ENCODE data around the gene DPH7. TPM values are rescaled to one million over a fixed set of nuclear protein-coding genes. Genes with fewer than 3 reads are reported as not detected.

The DPH7 gene
- total and polyA plus RNA-seq, 2 experiments from 2014 or later: 26.7 to 27.0 TPM

DNA sequence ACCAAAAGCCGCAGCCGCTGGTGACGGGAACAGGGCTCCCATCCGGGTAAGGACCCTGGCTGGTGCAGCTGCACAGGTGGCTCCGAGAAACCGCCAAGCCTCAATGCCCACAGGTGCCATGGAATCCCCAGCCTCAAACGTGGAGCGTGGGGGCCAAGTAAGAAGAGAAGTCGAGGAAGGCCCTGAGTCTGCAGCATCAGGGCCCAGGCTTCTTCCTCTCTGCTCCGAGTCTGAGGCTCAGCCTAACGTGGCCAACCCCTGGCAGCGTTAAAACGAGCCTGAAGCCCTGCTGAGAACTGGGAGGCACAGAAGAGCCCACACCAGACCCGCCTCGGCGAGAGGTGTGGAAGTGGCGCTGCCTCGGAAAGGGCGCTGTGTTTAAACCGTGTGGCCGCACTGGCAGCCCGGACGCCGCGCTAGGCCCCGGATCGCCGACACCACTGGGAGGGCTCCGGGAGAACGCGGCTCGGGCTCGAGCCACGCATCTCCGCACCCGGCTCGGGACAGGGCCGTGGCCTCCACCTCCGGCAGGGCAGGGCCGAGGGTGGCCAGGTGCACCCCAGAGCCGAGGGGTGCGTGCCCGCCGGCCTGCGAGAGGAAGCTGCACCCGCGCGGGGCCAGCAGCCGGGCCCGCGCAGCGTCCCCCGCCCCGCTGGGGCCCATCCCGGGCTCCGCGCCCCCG is 10.9 kb upstream of the DPH7 start:
- Histone ChIP-seq H3K9me3 (ENCODE audit: low read depth) (no peaks in the 10 kb centered on the region), H3K4me2 (ENCODE audit: unreplicated experiment) (peak overlapping the region; percentile 84), H3K4me1 (ENCODE audit: insufficient read depth) (peaks cover 7% of the 10 kb centered on the region; the same call in 1 of the 2 replicates), H3K79me2 (ENCODE audit: insufficient read depth) (peaks cover 50% of the 10 kb centered on the region), H3K9me2 (ENCODE audit: insufficient read depth) (no peaks in the 10 kb centered on the region), H4K20me1 (ENCODE audit: insufficient read depth) (no peaks in the 10 kb centered on the region), H2AFZ (no peak overlapping the region), H3K27ac (no peak overlapping the region), H3F3A (ENCODE audit: insufficient read depth) (no peaks in the 10 kb centered on the region), H3K9ac (peak overlapping the region; percentile 78), H3K36me3 (ENCODE audit: low read depth) (peaks cover 17% of the 10 kb centered on the region; the same call in 1 of the 2 replicates), H3K27me3 (replicated peaks; ENCODE audit: insufficient read depth) (no peaks in the 10 kb centered on the region), H3K4me3 (peak overlapping the region; percentile 75)
- DNase-seq: peak; percentile 66
- no peak for TF ChIP-seq EZH2 (IDR thresholded peaks at IDR 0.05; ENCODE audit: insufficient read depth, poor library complexity, severe bottlenecking)
- TF ChIP-seq EZH2phosphoT487 (IDR thresholded peaks at IDR 0.05; ENCODE audit: insufficient read depth, low read depth): no peak
- WGBS, 2 experiments (ENCODE audit: low coverage in 1 of 2, low lambda C conversion rate in 2 of 2, missing lambda C conversion rate in 2 of 2): 1 to 2% methylated on average over 38 to 49 of the region's 58 CpGs
- in situ Hi-C loops (cut with MboI): no loop called here

DNA sequence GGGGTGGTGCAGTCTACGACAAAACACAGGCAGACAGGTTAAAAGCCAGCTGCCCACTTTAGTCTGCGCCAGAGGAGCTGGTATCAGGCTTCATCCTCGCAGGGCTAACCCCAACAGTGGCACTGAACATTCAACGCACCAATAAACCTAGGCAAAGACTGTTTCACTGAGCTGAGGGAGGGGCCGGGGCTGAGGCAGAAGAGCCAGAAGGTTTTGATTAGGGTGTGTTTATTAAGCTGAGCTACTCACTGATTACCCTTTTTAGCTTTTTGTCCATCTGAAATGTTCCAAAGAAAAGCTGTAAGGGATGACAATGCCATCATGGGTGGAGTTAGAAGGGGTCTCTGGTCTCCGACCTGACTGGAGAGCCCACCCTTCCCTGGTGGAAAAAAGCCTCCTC is 10.2 kb upstream of the DPH7 start:
- peak overlapping the region; percentile 84 for H3K4me2 ChIP-seq (ENCODE audit: unreplicated experiment)
- TF ChIP-seq EZH2phosphoT487 (IDR thresholded peaks at IDR 0.05; ENCODE audit: insufficient read depth, low read depth) (no peak), EZH2 (IDR thresholded peaks at IDR 0.05; ENCODE audit: insufficient read depth, poor library complexity, severe bottlenecking) (no peak)
- no peaks in the 10 kb centered on the region for H4K20me1 ChIP-seq (ENCODE audit: insufficient read depth)
- no peak overlapping the region for H2AFZ ChIP-seq
- peaks cover 7% of the 10 kb centered on the region; the same call in 1 of the 2 replicates for H3K4me1 ChIP-seq (ENCODE audit: insufficient read depth)
- no peaks in the 10 kb centered on the region for H3K9me3 ChIP-seq (ENCODE audit: low read depth)
- H3K27me3 ChIP-seq (replicated peaks; ENCODE audit: insufficient read depth): no peaks in the 10 kb centered on the region
- no peak overlapping the region for H3K27ac ChIP-seq
- in situ Hi-C loops (cut with MboI): no loop called here
- DNase-seq: peak; percentile 47
- no peaks in the 10 kb centered on the region for H3K9me2 ChIP-seq (ENCODE audit: insufficient read depth)
- H3K4me3 ChIP-seq: peak overlapping the region; percentile 75
- H3K79me2 ChIP-seq (ENCODE audit: insufficient read depth): peaks cover 57% of the 10 kb centered on the region
- H3F3A ChIP-seq (ENCODE audit: insufficient read depth): no peaks in the 10 kb centered on the region
- H3K36me3 ChIP-seq (ENCODE audit: low read depth): peaks cover 17% of the 10 kb centered on the region; the same call in 1 of the 2 replicates
- WGBS, 2 experiments (ENCODE audit: low coverage in 1 of 2, low lambda C conversion rate in 2 of 2, missing lambda C conversion rate in 2 of 2): 31 to 42% methylated on average over 6 of the region's 6 CpGs
- H3K9ac ChIP-seq: peak overlapping the region; percentile 78

DNA sequence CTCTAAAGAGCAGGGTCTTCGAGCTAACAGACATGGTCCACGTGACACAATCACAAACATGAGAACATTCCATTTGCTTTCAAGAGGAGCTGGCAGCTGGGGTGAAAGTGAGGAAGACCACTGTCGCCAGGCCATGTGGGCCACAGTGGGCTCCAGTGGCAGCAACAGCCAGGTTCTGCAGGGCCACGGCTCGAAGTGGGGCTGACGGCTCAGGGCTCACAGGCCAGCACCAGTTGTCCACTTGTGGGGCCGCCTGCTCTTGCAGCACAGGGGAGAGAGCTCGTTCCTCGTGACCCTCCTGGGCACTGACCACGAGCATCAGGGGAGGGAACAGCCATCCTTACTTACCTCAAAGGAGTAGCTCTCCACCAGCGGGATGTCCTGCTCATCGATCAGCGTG is 9.6 kb upstream of the DPH7 start:
- Histone ChIP-seq H3K9me2 (ENCODE audit: insufficient read depth) (no peaks in the 10 kb centered on the region), H3K36me3 (ENCODE audit: low read depth) (peaks cover 17% of the 10 kb centered on the region; the same call in 1 of the 2 replicates), H3K27me3 (replicated peaks; ENCODE audit: insufficient read depth) (no peaks in the 10 kb centered on the region), H3K4me3 (no peak overlapping the region), H3K4me1 (ENCODE audit: insufficient read depth) (peaks cover 7% of the 10 kb centered on the region; the same call in 1 of the 2 replicates), H3K27ac (no peak overlapping the region), H3K4me2 (ENCODE audit: unreplicated experiment) (no peak overlapping the region), H3K9ac (no peak overlapping the region), H2AFZ (no peak overlapping the region), H3K79me2 (ENCODE audit: insufficient read depth) (peaks cover 63% of the 10 kb centered on the region), H3F3A (ENCODE audit: insufficient read depth) (no peaks in the 10 kb centered on the region), H3K9me3 (ENCODE audit: low read depth) (no peaks in the 10 kb centered on the region), H4K20me1 (ENCODE audit: insufficient read depth) (no peaks in the 10 kb centered on the region)
- WGBS, 2 experiments (ENCODE audit: low coverage in 1 of 2, low lambda C conversion rate in 2 of 2, missing lambda C conversion rate in 2 of 2): 84 to 85% methylated on average over 13 of the region's 13 CpGs
- no peak for DNase-seq
- in situ Hi-C loops (cut with MboI): no loop called here
- TF ChIP-seq EZH2phosphoT487 (IDR thresholded peaks at IDR 0.05; ENCODE audit: insufficient read depth, low read depth): no peak

DNA sequence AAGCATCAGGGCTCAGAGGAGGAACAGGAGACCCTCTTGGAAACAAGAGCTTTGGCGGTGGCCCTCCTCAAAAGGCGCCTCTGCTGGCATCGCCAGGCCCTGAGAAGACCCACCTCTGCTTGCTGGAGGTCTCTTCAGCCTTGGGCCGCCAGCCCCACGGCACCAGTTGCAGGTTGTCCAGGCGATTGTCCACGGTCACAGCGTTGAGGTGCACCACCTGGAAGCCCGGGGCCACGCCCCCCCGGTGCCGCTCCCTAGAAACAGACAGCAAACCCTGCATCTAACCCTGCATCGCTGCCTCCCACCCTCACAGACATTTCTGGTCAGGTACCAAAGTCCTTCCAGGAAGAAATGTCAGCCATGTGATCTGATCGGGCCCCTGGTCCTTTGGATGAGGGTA is 8.1 kb upstream of the DPH7 start:
- no peak overlapping the region for H3K27ac ChIP-seq
- H3K36me3 ChIP-seq (ENCODE audit: low read depth): peaks cover 21% of the 10 kb centered on the region; the same call in 1 of the 2 replicates
- H3K4me3 ChIP-seq: no peak overlapping the region
- no peak overlapping the region for H3K4me2 ChIP-seq (ENCODE audit: unreplicated experiment)
- peaks cover 7% of the 10 kb centered on the region; the same call in 1 of the 2 replicates for H3K4me1 ChIP-seq (ENCODE audit: insufficient read depth)
- no peaks in the 10 kb centered on the region for H3K9me2 ChIP-seq (ENCODE audit: insufficient read depth)
- no peaks in the 10 kb centered on the region for H3K27me3 ChIP-seq (replicated peaks; ENCODE audit: insufficient read depth)
- no peaks in the 10 kb centered on the region for H3F3A ChIP-seq (ENCODE audit: insufficient read depth)
- no peak for DNase-seq
- no peak overlapping the region for H3K9ac ChIP-seq
- no peak for TF ChIP-seq EZH2phosphoT487 (IDR thresholded peaks at IDR 0.05; ENCODE audit: insufficient read depth, low read depth)
- no peak for TF ChIP-seq EZH2 (IDR thresholded peaks at IDR 0.05; ENCODE audit: insufficient read depth, poor library complexity, severe bottlenecking)
- in situ Hi-C loops (cut with MboI): no loop called here
- H2AFZ ChIP-seq: no peak overlapping the region
- H4K20me1 ChIP-seq (ENCODE audit: insufficient read depth): no peaks in the 10 kb centered on the region
- H3K9me3 ChIP-seq (ENCODE audit: low read depth): no peaks in the 10 kb centered on the region
- peaks cover 75% of the 10 kb centered on the region for H3K79me2 ChIP-seq (ENCODE audit: insufficient read depth)
- 86 to 91% methylated on average over 10 to 14 of the region's 14 CpGs for WGBS, 2 experiments (ENCODE audit: low coverage in 1 of 2, low lambda C conversion rate in 2 of 2, missing lambda C conversion rate in 2 of 2)
